ENCODE data around the gene AMOTL2.

DNA sequence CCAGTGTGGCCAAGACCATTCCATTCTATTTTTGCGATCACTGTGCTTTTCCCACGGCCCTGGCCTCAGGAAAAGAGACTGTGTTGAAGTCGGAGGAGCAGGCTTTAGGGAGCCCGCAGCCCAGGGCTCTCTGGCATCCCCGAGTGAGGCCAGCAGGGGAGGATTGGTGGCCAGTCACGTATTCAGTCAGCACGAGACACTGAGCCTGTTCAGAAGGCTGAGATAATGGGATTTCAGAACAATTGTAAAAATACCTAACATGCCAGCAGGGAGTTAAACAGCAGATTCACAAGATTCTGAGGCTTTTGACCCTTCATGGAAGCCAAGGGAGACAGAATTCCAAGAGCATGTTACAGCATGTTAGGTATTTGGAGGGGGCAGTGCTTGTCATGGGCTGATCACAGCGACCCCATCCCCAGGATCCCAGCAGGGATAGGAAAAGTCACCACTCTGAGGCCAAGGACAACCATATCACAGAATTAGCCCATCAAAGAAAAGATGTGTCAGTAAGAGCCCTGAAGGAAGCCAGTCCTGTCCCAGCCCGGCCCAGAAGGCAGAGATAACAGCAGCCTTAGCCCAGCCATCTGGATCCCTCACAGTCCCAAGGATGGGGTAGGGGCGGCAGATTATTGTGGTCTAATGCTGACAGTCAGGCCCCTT, 40.6 kb downstream of the AMOTL2 start:
- TF ChIP-seq EZH2 (IDR thresholded peaks at IDR 0.05; ENCODE audit: borderline replicate concordance, low read length), result no peak
- TF ChIP-seq CTCF (IDR thresholded peaks at IDR 0.05; ENCODE audit: low read length), result no peak
